Calu3 (cell line): Measurements from ENCODE around the gene ARHGAP6. TPM values are rescaled to one million over a fixed set of nuclear protein-coding genes. Genes with fewer than 3 reads are reported as not detected.
"Not testable (repeated sequence)": the region's sequence is repeated elsewhere in the genome, so short reads cannot be mapped to it uniquely, and the experiment has no call there.

Experiments
- BruUV-seq: library from RNA; stranded (reverse); fragments of 400-500 nt; replicated peaks from 2 replicates; lab custom pipeline; 2021; lab: Mats Ljungman, UMichigan
- CTCF ChIA-PET: fragments of 300-600 bp; sonication (Branson Sonifier 250); formaldehyde crosslinking; loops from one replicate; lab custom pipeline; 2022; ENCODE audit warnings: antibody characterized with exemption; lab: Charles Lee
- DNase-seq: peaks from one replicate; pipeline ENCODE4 v3.0.0; 2022
- H3K27ac Mint-ChIP-seq: one replicate; pipeline ENCODE4 v1.8.0; 2022; ENCODE audit warnings: mixed read lengths; ENCODE audit not compliant: unreplicated experiment
- H3K27me3 Mint-ChIP-seq: one replicate; pipeline ENCODE4 v1.8.0; 2022; ENCODE audit warnings: mixed read lengths; ENCODE audit not compliant: unreplicated experiment
- H3K36me3 Mint-ChIP-seq: one replicate; pipeline ENCODE4 v1.8.0; 2022; ENCODE audit warnings: mild to moderate bottlenecking, moderate library complexity, mixed read lengths; ENCODE audit not compliant: insufficient read depth, unreplicated experiment
- H3K4me1 Mint-ChIP-seq: one replicate; pipeline ENCODE4 v1.8.0; 2022; ENCODE audit warnings: mild to moderate bottlenecking, low read depth, mixed read lengths; ENCODE audit not compliant: unreplicated experiment
- H3K4me3 Mint-ChIP-seq: one replicate; pipeline ENCODE4 v1.8.0; 2022; ENCODE audit warnings: mild to moderate bottlenecking, low read depth, moderate library complexity, mixed read lengths; ENCODE audit not compliant: unreplicated experiment
- H3K9me3 Mint-ChIP-seq: one replicate; pipeline ENCODE4 v1.8.0; 2022; ENCODE audit warnings: low read depth, mixed read lengths; ENCODE audit not compliant: unreplicated experiment
- CTCF ChIP-seq: fragments of 200-600 bp; IDR thresholded peaks from one replicate; pipeline ENCODE4 v1.8.0; 2022; ENCODE audit warnings: antibody characterized with exemption; ENCODE audit not compliant: unreplicated experiment
- intact Hi-C: fragments of 100-400 bp; cut with micrococcal nuclease; formaldehyde crosslinking; loops from one replicate; pipeline ENCODE4 v1.10.0; 2022; ENCODE audit not compliant: unreplicated experiment
- total RNA-seq: library from RNA; stranded (reverse); gene quantifications from 2 replicates; pipeline ENCODE4 v1.2.3, GENCODE V29; 2022

ARHGAP6 gene
- total RNA-seq, 1 experiment from 2014 or later, result not detected

- no peaks in the 10 kb centered on the region for H3K9me3 Mint-ChIP-seq
- no TSS peak for BruUV-seq
- TF ChIP-seq CTCF, result no peak
- CTCF ChIA-PET, result no interaction called here
- peaks cover 10% of the 10 kb centered on the region for H3K4me1 Mint-ChIP-seq
- intact Hi-C loops, result no loop called here
- no peak for DNase-seq
- H3K27ac Mint-ChIP-seq, result no peak overlapping the region
- no peaks in the 10 kb centered on the region for H3K27me3 Mint-ChIP-seq
- no peaks in the 10 kb centered on the region for H3K36me3 Mint-ChIP-seq
- H3K4me3 Mint-ChIP-seq, result no peak overlapping the region
These were observed 302.6 kb downstream of the ARHGAP6 start for GRCh38 chrX:11363069-11363594.

GRCh38 chrX:11361666-11362065, 304.1 kb downstream of the ARHGAP6 start:
- H3K4me1 Mint-ChIP-seq, intact Hi-C loops, H3K4me3 Mint-ChIP-seq, H3K27me3 Mint-ChIP-seq, H3K36me3 Mint-ChIP-seq, H3K27ac Mint-ChIP-seq, CTCF ChIA-PET, DNase-seq, H3K9me3 Mint-ChIP-seq, BruUV-seq: not testable (repeated sequence)

GRCh38 chrX:11355944-11356343, 309.8 kb downstream of the ARHGAP6 start:
- H3K27me3 Mint-ChIP-seq, H3K4me3 Mint-ChIP-seq, DNase-seq, H3K9me3 Mint-ChIP-seq, H3K36me3 Mint-ChIP-seq, H3K27ac Mint-ChIP-seq, CTCF ChIA-PET, BruUV-seq, H3K4me1 Mint-ChIP-seq, intact Hi-C loops: not testable (repeated sequence)

GRCh38 chrX:11355259-11355909, 310.3 kb downstream of the ARHGAP6 start:
- no peak overlapping the region for H3K27ac Mint-ChIP-seq
- BruUV-seq, result no TSS peak
- no peaks in the 10 kb centered on the region for H3K4me1 Mint-ChIP-seq
- H3K36me3 Mint-ChIP-seq, result no peaks in the 10 kb centered on the region
- no peaks in the 10 kb centered on the region for H3K27me3 Mint-ChIP-seq
- no peak overlapping the region for H3K4me3 Mint-ChIP-seq
- DNase-seq, result no peak
- no peak for TF ChIP-seq CTCF
- no peaks in the 10 kb centered on the region for H3K9me3 Mint-ChIP-seq
- intact Hi-C loops, result no loop called here
- CTCF ChIA-PET, result no interaction called here

- Mint-ChIP-seq H3K9me3 (no peaks in the 10 kb centered on the region), H3K36me3 (no peaks in the 10 kb centered on the region), H3K27me3 (no peaks in the 10 kb centered on the region), H3K4me1 (no peaks in the 10 kb centered on the region), H3K4me3 (no peak overlapping the region), H3K27ac (no peak overlapping the region)
- DNase-seq, result no peak
- CTCF ChIA-PET, result no interaction called here
- TF ChIP-seq CTCF, result no peak
- intact Hi-C loops, result no loop called here
- no TSS peak for BruUV-seq
These were observed 313.4 kb downstream of the ARHGAP6 start for GRCh38 chrX:11352296-11352741.
